OCI-LY1 (cell line): Measurements from ENCODE around the gene AFAP1L1.

Experiments
- H2AFZ ChIP-seq: fragments of 200-600 bp; sonication (generic), shearing (Covaris generic); 2 replicates; pipeline ENCODE4 v1.6.0; 2014; ENCODE audit warnings: antibody characterized with exemption, mild to moderate bottlenecking, low read length
- H3F3A ChIP-seq: fragments of 200-600 bp; sonication (generic), shearing (Covaris generic); 2 replicates; pipeline ENCODE4 v1.6.0; 2014; ENCODE audit warnings: mild to moderate bottlenecking, antibody characterized with exemption, low read length, moderate library complexity; ENCODE audit not compliant: insufficient read depth
- H3K27ac ChIP-seq: fragments of 200-600 bp; sonication (generic); 2 replicates; pipeline ENCODE4 v1.5.1; 2014; ENCODE audit warnings: low read length, mixed run types, mild to moderate bottlenecking, low read depth; ENCODE audit not compliant: poor library complexity, severe bottlenecking
- H3K27me3 ChIP-seq: fragments of 200-600 bp; sonication (generic); 2 replicates; pipeline ENCODE4 v1.6.0; 2014; ENCODE audit warnings: antibody characterized with exemption, mild to moderate bottlenecking, low read length, moderate library complexity; ENCODE audit not compliant: insufficient read depth
- H3K36me3 ChIP-seq: fragments of 200-600 bp; sonication (generic); 2 replicates; pipeline ENCODE4 v1.6.1; 2014; ENCODE audit warnings: mild to moderate bottlenecking, antibody characterized with exemption, low read length, moderate library complexity, mixed read lengths; ENCODE audit not compliant: insufficient read depth
- H3K4me1 ChIP-seq: fragments of 200-600 bp; sonication (generic); 2 replicates; pipeline ENCODE4 v1.5.1; 2014; ENCODE audit warnings: mild to moderate bottlenecking, low read length, moderate library complexity; ENCODE audit not compliant: insufficient read depth, severe bottlenecking
- H3K4me2 ChIP-seq: fragments of 200-600 bp; sonication (generic), shearing (Covaris generic); 2 replicates; pipeline ENCODE4 v1.6.1; 2014; ENCODE audit warnings: low read length
- H3K4me3 ChIP-seq: fragments of 200-600 bp; sonication (generic); 2 replicates; pipeline ENCODE4 v1.5.1; 2014; ENCODE audit warnings: low read length, low read depth, mild to moderate bottlenecking, mixed read lengths; ENCODE audit not compliant: poor library complexity, severe bottlenecking
- H3K79me2 ChIP-seq: fragments of 200-600 bp; shearing (Covaris generic); 2 replicates; pipeline ENCODE4 v1.6.1; 2016; ENCODE audit warnings: mixed run types, low read length, mixed read lengths; ENCODE audit not compliant: insufficient read depth
- H3K9ac ChIP-seq: fragments of 200-600 bp; sonication (generic), shearing (Covaris generic); 2 replicates; pipeline ENCODE4 v1.6.1; 2014; ENCODE audit warnings: mild to moderate bottlenecking, low read length, mixed read lengths
- H3K9me2 ChIP-seq: fragments of 200-600 bp; sonication (generic), shearing (Covaris generic); 2 replicates; pipeline ENCODE4 v1.6.1; 2014; ENCODE audit warnings: low read depth, mild to moderate bottlenecking, low read length, mixed read lengths
- H3K9me3 ChIP-seq: fragments of 200-600 bp; shearing (Covaris generic); 2 replicates; pipeline ENCODE4 v1.6.1; 2014; ENCODE audit warnings: low read length, mixed read lengths
- H4K20me1 ChIP-seq: fragments of 200-600 bp; sonication (generic), shearing (Covaris generic); 2 replicates; pipeline ENCODE4 v1.6.0; 2016; ENCODE audit warnings: mild to moderate bottlenecking, low read length; ENCODE audit not compliant: insufficient read depth
- CTCF ChIP-seq: fragments of 200-600 bp; sonication (generic), shearing (Covaris generic); IDR thresholded peaks from 2 replicates; pipeline ENCODE4 v1.5.1; 2017; ENCODE audit warnings: mild to moderate bottlenecking, antibody characterized with exemption, low read length, moderate library complexity, mixed read lengths
- EZH2 ChIP-seq: fragments of 200-600 bp; sonication (generic), shearing (Covaris generic); IDR thresholded peaks from 2 replicates; pipeline ENCODE4 v1.8.0; 2017; ENCODE audit warnings: borderline replicate concordance, mixed run types, mild to moderate bottlenecking, antibody characterized with exemption, low read length, moderate library complexity, mixed read lengths

Gene AFAP1L1

GRCh38 chr5:149298842-149299404, 27.3 kb downstream of the AFAP1L1 start:
- no peak overlapping the region for H3K4me2 ChIP-seq
- no peaks in the 10 kb centered on the region for H3K36me3 ChIP-seq
- peaks cover 11% of the 10 kb centered on the region for H3K4me1 ChIP-seq
- no peaks in the 10 kb centered on the region for H3F3A ChIP-seq
- H4K20me1 ChIP-seq, result no peaks in the 10 kb centered on the region
- H3K79me2 ChIP-seq, result no peaks in the 10 kb centered on the region
- H3K27ac ChIP-seq, result no peak overlapping the region
- TF ChIP-seq EZH2, result no peak
- no peaks in the 10 kb centered on the region for H3K9me2 ChIP-seq
- H2AFZ ChIP-seq, result no peak overlapping the region
- H3K27me3 ChIP-seq, result no peaks in the 10 kb centered on the region
- H3K9me3 ChIP-seq, result no peaks in the 10 kb centered on the region
- H3K4me3 ChIP-seq, result no peak overlapping the region
- no peak overlapping the region for H3K9ac ChIP-seq

- Histone ChIP-seq H2AFZ (no peak overlapping the region), H3K79me2 (no peaks in the 10 kb centered on the region), H4K20me1 (no peaks in the 10 kb centered on the region), H3K4me1 (peaks cover 11% of the 10 kb centered on the region), H3K9me2 (no peaks in the 10 kb centered on the region), H3K4me2 (no peak overlapping the region), H3K36me3 (no peaks in the 10 kb centered on the region), H3K27ac (no peak overlapping the region), H3K9ac (no peak overlapping the region), H3K9me3 (no peaks in the 10 kb centered on the region), H3K4me3 (no peak overlapping the region), H3K27me3 (no peaks in the 10 kb centered on the region), H3F3A (no peaks in the 10 kb centered on the region)
- TF ChIP-seq CTCF (no peak), EZH2 (no peak)
These were observed 27.9 kb downstream of the AFAP1L1 start for GRCh38 chr5:149299451-149300054.

- Histone ChIP-seq H3K9me3 (no peaks in the 10 kb centered on the region), H3K27ac (no peak overlapping the region), H3K9me2 (no peaks in the 10 kb centered on the region), H3K27me3 (no peaks in the 10 kb centered on the region), H3F3A (no peaks in the 10 kb centered on the region), H2AFZ (no peak overlapping the region), H4K20me1 (no peaks in the 10 kb centered on the region), H3K4me3 (no peak overlapping the region), H3K36me3 (no peaks in the 10 kb centered on the region), H3K4me2 (no peak overlapping the region), H3K9ac (no peak overlapping the region), H3K4me1 (peaks cover 5% of the 10 kb centered on the region), H3K79me2 (no peaks in the 10 kb centered on the region)
- no peak for TF ChIP-seq CTCF
- no peak for TF ChIP-seq EZH2
These were observed 28.8 kb downstream of the AFAP1L1 start for GRCh38 chr5:149300441-149300840.
